HT1080 (cell line): ENCODE measurements around the gene ALDH1L1. TPM values are rescaled to one million over a fixed set of nuclear protein-coding genes. Genes with fewer than 3 reads are reported as not detected.
"Not testable (repeated sequence)": the region's sequence is repeated elsewhere in the genome, so short reads cannot be mapped to it uniquely, and the experiment has no call there.

Experiments
- DNase-seq: peaks from one replicate; pipeline ENCODE4 v3.0.0-alpha.2; 2015; ENCODE audit warnings: low read depth
- total RNA-seq: library from RNA; depleted of rRNA; stranded (reverse); fragments of >200 nt; shearing (Covaris generic); gene quantifications from 2 replicates; pipeline ENCODE4 v1.2.3, GENCODE V29; 2014

ALDH1L1 gene
- total RNA-seq, 1 experiment from 2014 or later = 14.5 TPM

GRCh38 chr3:126106336-126107202 lies 73.8 kb downstream of the ALDH1L1 start:
- no peak for DNase-seq

GRCh38 chr3:126105691-126106187 lies 74.6 kb downstream of the ALDH1L1 start:
- DNase-seq = no peak

- no peak for DNase-seq
Measured at GRCh38 chr3:126104742-126105605, 75.4 kb downstream of the ALDH1L1 start.

- no peak for DNase-seq
Measured at GRCh38 chr3:126104028-126104635, 76.3 kb downstream of the ALDH1L1 start.

- no peak for DNase-seq
Measured at GRCh38 chr3:126103121-126104027, 77.0 kb downstream of the ALDH1L1 start.

- DNase-seq = no peak
Measured at GRCh38 chr3:126102530-126102951, 77.8 kb downstream of the ALDH1L1 start.

GRCh38 chr3:126102011-126102410 lies 78.4 kb downstream of the ALDH1L1 start:
- DNase-seq = no peak

- DNase-seq = no peak
Measured at GRCh38 chr3:126101521-126101982, 78.8 kb downstream of the ALDH1L1 start.

GRCh38 chr3:126100634-126101301 lies 79.6 kb downstream of the ALDH1L1 start:
- DNase-seq = peak; percentile 74

GRCh38 chr3:126100269-126100633 lies 80.1 kb downstream of the ALDH1L1 start:
- no peak for DNase-seq

GRCh38 chr3:126098391-126098858 lies 82.0 kb downstream of the ALDH1L1 start:
- DNase-seq = no peak

- no peak for DNase-seq
Measured at GRCh38 chr3:126097801-126098200, 82.6 kb downstream of the ALDH1L1 start.

GRCh38 chr3:126096274-126096673 lies 84.1 kb downstream of the ALDH1L1 start:
- DNase-seq = not testable (repeated sequence)

GRCh38 chr3:126092128-126092527 lies 88.3 kb downstream of the ALDH1L1 start:
- not testable (repeated sequence) for DNase-seq

GRCh38 chr3:126087552-126088175 lies 92.7 kb downstream of the ALDH1L1 start:
- DNase-seq = no peak

- no peak for DNase-seq
Measured at GRCh38 chr3:126085841-126086240, 94.5 kb downstream of the ALDH1L1 start.

- no peak for DNase-seq
Measured at GRCh38 chr3:126085276-126085675, 95.1 kb downstream of the ALDH1L1 start.

- DNase-seq = no peak
Measured at GRCh38 chr3:126084768-126085180, 95.6 kb downstream of the ALDH1L1 start.
